Tibial artery (tissue), 4 donors: Measurements from ENCODE around the gene MET.

Experiments used
- DNase-seq, 2 donors: peaks; one replicate each; pipeline ENCODE4 v3.0.0-alpha.2; 2019
- H3K27ac ChIP-seq, 2 donors: fragments of 200-600 bp; sonication (generic) in 1 of 2; 1 replicate in 1 of 2; 2 replicates in 1 of 2; pipeline ENCODE4 v1.5.1; 2018 to 2019; ENCODE audit warnings: mild to moderate bottlenecking in 1 of 2
- H3K27me3 ChIP-seq, 2 donors: fragments of 200-600 bp; sonication (generic) in 1 of 2; one replicate each; pipeline versions ENCODE4 v1.5.1 to v1.6.0; 2016 to 2019
- H3K36me3 ChIP-seq, 3 donors: fragments of 200-600 bp; sonication (generic) in 2 of 3; one replicate each; pipeline ENCODE4 v1.5.1; 2016 to 2019; ENCODE audit warnings: mild to moderate bottlenecking in 2 of 3
- H3K4me1 ChIP-seq, 4 donors: fragments of 200-600 bp; sonication (generic) in 2 of 4; 1 replicate in 3 of 4; 2 replicates in 1 of 4; pipeline ENCODE4 v1.5.1; 2016 to 2019
- H3K4me3 ChIP-seq, 2 donors: fragments of 200-600 bp; sonication (generic) in 1 of 2; 1 replicate in 1 of 2; 2 replicates in 1 of 2; pipeline ENCODE4 v1.5.1; 2018 to 2019; ENCODE audit warnings: mild to moderate bottlenecking in 2 of 2
- H3K9me3 ChIP-seq, 3 donors: fragments of 200-600 bp; sonication (generic) in 1 of 3; one replicate each; pipeline ENCODE4 v1.5.1; 2016 to 2019
- CTCF ChIP-seq, 2 experiments: fragments of 200-600 bp in 1 of 2; fragments of 450-650 bp in 1 of 2; IDR thresholded peaks; one replicate each; pipeline ENCODE4 v1.5.1; 2017 to 2019; ENCODE audit warnings: antibody characterized with exemption in 2 of 2, mild to moderate bottlenecking in 1 of 2, moderate library complexity in 1 of 2
- intact Hi-C: fragments of 100-400 bp; cut with DNase I; formaldehyde crosslinking; loops from one replicate; pipeline ENCODE4 v1.15.0; 2023; ENCODE audit warnings: low total_unique reads

MET gene

GRCh38 chr7:116698930-116699721 is 27.1 kb downstream of the MET start:
- Histone ChIP-seq H3K9me3 (no peaks in the 10 kb centered on the region), H3K4me3 (no peak overlapping the region), H3K4me1 (no peaks in the 10 kb centered on the region), H3K27ac (no peak overlapping the region), H3K36me3 (no peaks in the 10 kb centered on the region), H3K27me3 (no peaks in the 10 kb centered on the region)
- no peak for TF ChIP-seq CTCF (IDR thresholded peaks at IDR 0.05)
- intact Hi-C loops = no loop called here
- DNase-seq = no peak

- Histone ChIP-seq H3K36me3 (no peaks in the 10 kb centered on the region), H3K9me3 (no peaks in the 10 kb centered on the region), H3K27ac (no peak overlapping the region), H3K4me3 (no peak overlapping the region), H3K4me1 (no peaks in the 10 kb centered on the region), H3K27me3 (no peaks in the 10 kb centered on the region)
- no peak for DNase-seq
- intact Hi-C loops = no loop called here
- TF ChIP-seq CTCF (IDR thresholded peaks at IDR 0.05) = no peak
Observed at GRCh38 chr7:116699722-116700120, 27.7 kb downstream of the MET start.

- TF ChIP-seq CTCF (IDR thresholded peaks at IDR 0.05) = no peak
- no peak overlapping the region for H3K4me3 ChIP-seq
- no peak overlapping the region for H3K27ac ChIP-seq
- no peaks in the 10 kb centered on the region for H3K9me3 ChIP-seq
- DNase-seq = no peak
- intact Hi-C loops = no loop called here
- H3K36me3 ChIP-seq = no peaks in the 10 kb centered on the region
- H3K27me3 ChIP-seq = no peaks in the 10 kb centered on the region
- H3K4me1 ChIP-seq = peaks cover 0 to 4% (median 2%) of the 10 kb centered on the region in 4 donors
Observed at GRCh38 chr7:116702046-116702785, 30.2 kb downstream of the MET start.

- Histone ChIP-seq H3K27ac (no peak overlapping the region), H3K27me3 (no peaks in the 10 kb centered on the region), H3K4me1 (peaks cover 0 to 4% (median 2%) of the 10 kb centered on the region in 4 donors), H3K9me3 (no peaks in the 10 kb centered on the region), H3K36me3 (no peaks in the 10 kb centered on the region), H3K4me3 (no peak overlapping the region)
- intact Hi-C loops = no loop called here
- TF ChIP-seq CTCF (IDR thresholded peaks at IDR 0.05) = no peak
- DNase-seq = no peak
Observed at GRCh38 chr7:116704650-116705228, 32.7 kb downstream of the MET start.

- H3K27me3 ChIP-seq = no peaks in the 10 kb centered on the region
- TF ChIP-seq CTCF (IDR thresholded peaks at IDR 0.05) = no peak
- intact Hi-C loops = no loop called here
- H3K36me3 ChIP-seq = no peaks in the 10 kb centered on the region
- no peak overlapping the region for H3K4me3 ChIP-seq
- DNase-seq = no peak
- no peak overlapping the region for H3K27ac ChIP-seq
- no peaks in the 10 kb centered on the region for H3K9me3 ChIP-seq
- H3K4me1 ChIP-seq = peaks cover 0 to 4% (median 2%) of the 10 kb centered on the region in 4 donors
Observed at GRCh38 chr7:116705419-116705818, 33.4 kb downstream of the MET start.
